Tongue (tissue), 2 donors: Measurements from ENCODE around the gene CNTN1. TPM values are rescaled to one million over a fixed set of nuclear protein-coding genes. Genes with fewer than 3 reads are reported as not detected.

Experiments used
- DNase-seq: peaks from one replicate; pipeline ENCODE4 v3.0.0-alpha.2; 2015
- total RNA-seq: library from RNA; depleted of rRNA; stranded (reverse); fragments of >200 nt; gene quantifications from one replicate; pipeline ENCODE4 v1.2.3, GENCODE V29; 2014

The CNTN1 gene
- 35.4 TPM for total RNA-seq

DNA sequence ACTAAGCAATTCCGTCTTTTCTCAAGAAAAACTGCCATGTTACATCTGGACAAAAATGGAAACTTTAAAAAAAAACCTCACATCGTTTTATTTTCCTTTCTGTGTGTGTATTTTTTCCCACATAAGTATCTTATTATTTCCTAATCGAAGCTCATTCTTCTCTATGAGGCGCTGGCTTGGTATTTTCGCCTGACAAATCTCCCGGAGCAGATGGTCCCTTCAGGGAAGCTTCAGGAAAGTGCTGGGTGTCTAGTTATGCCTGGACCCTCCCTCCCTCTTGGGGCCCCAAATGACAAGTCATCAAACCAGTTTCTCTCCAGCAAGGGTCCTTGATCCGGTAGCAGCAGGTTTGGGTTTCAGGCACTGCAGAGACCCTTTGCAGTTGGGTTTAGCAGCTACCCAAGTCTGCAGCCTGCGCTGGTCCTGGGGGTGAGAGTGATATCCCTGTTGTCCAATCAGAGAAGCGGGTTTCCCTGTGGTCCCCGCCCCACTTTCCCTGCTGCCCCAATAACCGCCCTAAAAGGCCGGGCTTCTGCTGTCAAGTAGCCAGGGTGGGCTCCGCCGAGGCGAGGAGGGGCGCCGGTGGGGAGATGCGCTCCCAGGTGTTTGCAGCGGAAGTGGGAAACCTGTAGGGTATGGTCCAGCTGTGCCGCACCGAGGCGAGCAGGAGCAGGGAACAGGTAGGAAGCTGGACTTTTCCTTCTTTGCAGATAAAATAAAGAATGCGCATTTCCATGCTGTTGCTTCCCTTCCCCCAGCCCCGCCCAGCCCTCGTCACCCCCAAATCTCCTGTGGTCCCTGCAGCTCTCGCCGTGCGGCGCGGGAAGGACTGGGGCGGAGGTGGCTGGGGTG lies at the start of gene CNTN1:
CNTN1 (plus strand) TSS at position 527 of the 852 bp plus-strand sequence.
- peak; percentile 92 for DNase-seq

DNA sequence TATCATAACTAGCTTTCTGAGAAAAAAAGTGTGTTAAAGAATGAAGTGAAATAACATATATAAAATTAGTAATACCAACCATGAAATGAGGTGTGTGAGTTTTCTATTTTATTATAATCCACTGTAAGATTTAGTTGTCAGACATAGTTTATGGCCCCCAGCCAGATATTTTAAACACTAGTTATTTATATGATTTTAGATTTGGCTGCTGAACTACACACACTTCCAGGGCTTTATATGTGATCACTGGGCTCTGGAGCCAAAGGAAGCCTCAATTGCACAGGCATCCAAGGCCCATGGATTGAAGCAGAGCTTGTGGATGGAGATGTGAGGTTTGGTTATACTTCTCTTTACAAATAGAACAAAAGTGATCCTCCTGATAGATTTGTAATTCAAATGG lies 48.7 kb upstream of the CNTN1 start:
- no peak for DNase-seq

DNA sequence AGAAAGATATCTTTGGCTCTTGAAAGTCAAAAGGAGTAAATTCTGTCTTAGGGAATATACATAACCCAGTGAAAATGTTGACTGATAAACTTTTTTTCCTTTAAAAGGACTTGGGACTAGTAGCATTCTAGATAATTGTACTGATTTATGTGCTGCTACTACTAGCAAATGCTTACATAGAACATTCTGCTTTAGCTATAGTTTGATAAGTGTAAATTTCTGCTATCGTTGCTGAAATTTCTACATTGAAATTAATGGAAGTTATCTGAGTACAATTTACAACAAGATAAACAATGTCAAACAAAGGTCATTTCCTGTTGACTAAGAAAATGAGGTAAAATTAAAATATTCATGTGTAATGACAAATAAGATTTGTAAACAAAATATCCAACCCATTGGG lies 48.3 kb upstream of the CNTN1 start:
- no peak for DNase-seq

- DNase-seq, result no peak
Measured at GRCh38 chr12:40644708-40645107, 47.5 kb upstream of the CNTN1 start.

DNA sequence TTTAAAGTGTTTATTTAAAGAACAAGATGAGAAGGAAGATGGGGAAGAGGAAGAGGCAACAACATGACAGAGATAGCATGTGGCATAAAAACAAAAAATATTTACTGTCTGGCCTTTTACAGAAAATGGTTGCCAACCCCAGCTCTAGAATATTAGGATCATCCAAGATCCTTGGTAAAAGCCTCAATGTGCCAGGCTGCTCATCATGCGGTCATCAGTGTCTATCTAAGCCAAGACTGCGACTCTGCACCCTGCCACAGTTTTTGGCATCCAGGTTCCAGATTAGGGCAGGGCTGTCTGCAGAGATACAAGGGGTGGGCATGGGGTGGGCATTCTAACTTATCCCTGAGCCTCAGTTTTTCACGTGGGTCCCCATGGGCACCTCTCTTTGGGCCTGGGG lies 46.9 kb upstream of the CNTN1 start:
- no peak for DNase-seq

- DNase-seq, result peak; percentile 47
Measured at GRCh38 chr12:40646456-40646855, 45.8 kb upstream of the CNTN1 start.

DNA sequence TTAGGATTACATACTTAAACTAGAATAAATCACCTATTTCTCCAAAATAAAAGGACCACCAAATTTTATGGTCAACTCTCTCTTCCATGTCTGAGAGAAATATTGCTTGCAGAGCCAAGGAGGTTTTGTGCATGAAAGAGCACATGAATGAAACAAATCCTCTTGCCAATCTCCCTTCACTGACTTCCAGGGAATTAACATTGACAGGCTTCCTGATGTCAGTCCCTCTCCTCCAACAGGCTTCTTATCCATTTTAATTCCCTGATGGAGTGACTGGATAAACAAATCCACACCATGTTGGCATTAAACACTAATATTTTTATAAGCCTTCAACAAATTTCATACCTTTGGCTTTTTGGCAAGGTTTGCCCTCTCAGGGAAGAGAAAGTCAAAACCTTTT lies 45.3 kb upstream of the CNTN1 start:
- no peak for DNase-seq

DNA sequence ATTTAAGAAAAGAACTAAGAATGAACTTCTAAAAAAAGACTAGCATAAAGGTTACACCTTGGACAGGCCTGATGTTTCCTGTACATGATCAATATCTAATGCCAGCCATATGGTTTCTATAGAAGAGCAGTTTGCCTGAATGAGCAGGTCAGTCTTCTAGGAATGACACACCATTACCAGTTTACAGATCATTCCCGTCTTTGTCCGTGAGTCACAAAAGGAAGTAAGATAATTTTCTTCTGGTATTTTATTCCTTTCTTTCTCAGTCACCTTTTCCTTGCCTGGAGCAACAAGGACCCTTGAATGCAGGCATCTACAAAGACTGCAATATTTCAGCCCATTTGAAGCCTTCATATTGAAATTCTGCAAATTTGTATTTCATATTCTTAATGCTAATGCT lies 44.6 kb upstream of the CNTN1 start:
- DNase-seq, result no peak

DNA sequence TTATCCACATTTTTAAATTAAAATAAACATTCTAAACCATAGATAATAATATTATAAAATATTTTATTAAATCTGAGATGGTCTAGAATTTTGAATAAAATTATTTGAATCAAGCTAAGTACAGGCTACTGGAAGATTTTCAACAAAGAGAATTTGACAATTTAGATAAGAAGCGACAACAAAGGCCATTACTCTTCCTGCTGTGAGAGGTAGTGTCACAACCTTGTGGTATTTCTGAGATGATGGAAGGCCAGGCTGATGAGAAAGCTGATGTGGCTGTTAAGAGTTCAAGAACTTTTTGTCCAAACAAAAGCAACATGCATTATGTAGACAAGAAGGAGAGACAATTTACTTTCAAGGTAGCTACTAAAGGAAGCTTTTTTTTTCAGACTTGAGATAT lies 43.7 kb upstream of the CNTN1 start:
- no peak for DNase-seq

GRCh38 chr12:40650038-40650704 lies 42.1 kb upstream of the CNTN1 start:
- DNase-seq, result no peak

- DNase-seq, result no peak
Measured at GRCh38 chr12:40655451-40655850, 36.8 kb upstream of the CNTN1 start.

DNA sequence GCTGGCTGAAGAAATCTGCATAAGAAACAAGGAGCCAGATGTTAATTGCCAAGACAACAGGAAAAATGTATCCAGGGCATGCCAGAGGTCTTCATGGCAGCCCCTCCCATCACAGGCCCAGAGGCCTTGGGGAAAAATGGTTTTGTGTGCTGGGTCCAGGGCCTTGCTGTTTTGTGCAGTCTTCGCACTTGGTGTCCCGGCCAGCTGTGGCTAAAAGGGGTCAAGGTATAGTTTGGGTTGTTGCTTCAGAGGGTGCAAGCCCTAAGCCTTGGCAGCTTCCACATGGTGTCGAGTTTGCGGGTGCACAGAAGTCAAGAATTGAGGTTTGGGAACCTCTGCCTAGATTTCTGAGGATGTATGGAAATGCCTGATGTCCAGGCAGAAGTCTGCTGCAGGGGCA lies 29.9 kb upstream of the CNTN1 start:
- DNase-seq, result no peak

DNA sequence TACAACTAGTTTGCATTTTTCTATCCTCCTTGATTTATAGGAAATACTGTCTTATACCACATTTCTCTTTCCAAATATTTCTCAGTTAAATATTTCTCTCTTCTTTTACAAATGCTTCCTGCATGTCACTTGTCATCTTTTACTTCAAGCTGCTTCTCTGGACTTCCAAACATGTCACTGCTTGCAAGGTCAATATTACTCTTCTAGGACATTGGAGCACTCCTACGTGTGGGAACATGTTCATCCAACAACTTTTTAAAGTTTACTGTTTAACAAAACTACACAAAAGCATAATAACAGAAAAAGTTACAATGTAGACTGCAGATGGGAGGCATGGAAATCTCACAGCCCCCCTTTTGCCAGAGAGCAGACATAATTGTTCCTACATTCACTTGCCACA lies 28.5 kb upstream of the CNTN1 start:
- DNase-seq, result peak; percentile 3

DNA sequence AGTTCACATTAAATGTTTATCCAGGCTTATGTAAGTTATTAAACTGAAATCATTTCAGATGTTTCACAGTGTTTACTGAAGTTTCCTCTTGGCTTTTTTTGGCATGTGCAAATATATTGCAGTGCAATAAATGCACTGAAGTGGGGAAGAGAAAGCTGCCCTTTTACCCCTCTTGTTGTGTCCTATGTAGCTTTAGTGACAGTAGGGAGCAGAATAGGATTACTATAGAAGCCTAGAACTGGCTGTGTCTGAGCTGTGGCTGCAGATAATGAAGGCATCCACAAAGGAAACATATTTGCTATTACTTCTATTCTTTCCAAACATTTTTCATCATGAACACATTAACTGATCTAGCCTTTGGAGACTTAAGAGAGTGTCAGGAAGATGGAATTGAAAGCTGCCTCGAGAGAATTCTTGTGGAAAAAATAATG lies 24.1 kb upstream of the CNTN1 start:
- peak; percentile 11 for DNase-seq

- DNase-seq, result peak; percentile 60
Measured at GRCh38 chr12:40672741-40673271, 19.4 kb upstream of the CNTN1 start.

- no peak for DNase-seq
Measured at GRCh38 chr12:40681148-40681547, 11.1 kb upstream of the CNTN1 start.

- no peak for DNase-seq
Measured at GRCh38 chr12:40684986-40685385, 7.3 kb upstream of the CNTN1 start.

- no peak for DNase-seq
Measured at GRCh38 chr12:40688085-40688725, 4.0 kb upstream of the CNTN1 start.

GRCh38 chr12:40689576-40689975 lies 2.7 kb upstream of the CNTN1 start:
- DNase-seq, result no peak

GRCh38 chr12:40692765-40693206 lies 547 bp downstream of the CNTN1 start:
- peak; percentile 11 for DNase-seq

DNA sequence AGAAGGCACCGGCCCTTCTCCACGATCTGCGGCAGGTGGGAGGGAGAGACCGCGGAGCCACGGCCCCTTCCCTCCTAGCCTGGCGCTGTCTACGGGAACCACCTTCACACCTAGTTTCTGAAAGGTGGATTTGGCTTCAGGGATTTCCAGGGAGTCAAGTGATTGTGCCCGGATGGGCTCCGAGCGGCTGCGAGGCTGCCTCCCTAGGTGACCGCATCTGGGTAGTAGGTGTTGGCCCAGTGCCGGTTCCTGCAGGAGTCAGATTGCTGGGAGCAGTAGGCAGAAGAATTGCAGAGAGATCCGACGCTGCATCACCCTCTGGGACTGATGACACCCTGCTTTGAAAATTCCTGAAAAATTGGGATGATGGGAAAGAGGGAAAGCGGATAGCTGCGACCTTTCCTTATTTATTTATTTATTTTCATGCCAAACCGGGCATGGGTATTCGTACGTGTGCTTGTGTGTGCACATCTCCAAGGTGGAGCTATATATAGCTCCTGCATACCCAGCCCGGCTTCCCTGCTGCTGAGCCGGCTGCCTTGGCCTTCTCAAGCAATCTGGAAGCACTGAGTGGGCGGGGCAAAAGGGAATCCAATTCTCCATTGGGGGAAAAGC lies 1.1 kb downstream of the CNTN1 start:
- DNase-seq, result peak; percentile 51

DNA sequence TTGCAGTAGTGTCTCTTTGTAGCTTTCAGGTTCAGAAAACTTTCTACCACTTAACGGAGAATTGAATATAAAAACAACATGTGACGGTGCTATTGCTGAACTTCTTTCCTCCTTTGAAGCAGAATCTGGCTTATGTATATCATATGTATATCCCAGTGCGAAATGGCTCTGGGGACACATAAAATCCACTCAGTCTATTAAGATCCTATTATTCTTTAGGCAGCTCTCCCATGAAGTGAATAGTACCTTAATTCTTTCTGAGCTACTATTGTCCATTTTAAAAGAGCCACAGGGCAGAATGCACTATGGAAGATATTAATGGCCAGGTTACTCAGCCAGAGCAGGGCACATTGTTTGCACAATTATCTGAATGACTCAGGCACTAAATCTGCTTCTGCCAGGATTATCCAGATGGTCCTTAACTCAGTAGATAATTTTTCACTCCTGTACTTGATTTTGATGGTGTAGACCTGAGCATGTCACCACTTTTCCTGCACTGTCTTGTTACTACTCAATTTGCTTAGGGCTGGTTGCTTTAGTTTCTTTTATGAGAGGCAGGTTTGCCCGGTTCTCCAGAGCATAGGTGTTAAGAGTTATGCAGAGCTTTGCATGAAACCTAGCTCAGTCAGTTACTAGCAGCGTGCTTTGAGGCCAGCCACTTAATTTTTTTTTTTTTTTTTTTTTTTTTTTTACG lies 5.5 kb downstream of the CNTN1 start:
- DNase-seq, result peak; percentile 67
